GM12878 (cell line): ENCODE data around the gene RPS3. TPM values are rescaled to one million over a fixed set of nuclear protein-coding genes. Genes with fewer than 3 reads are reported as not detected.

Experiments
- BHLHE40 ChIP-seq, 2 experiments: fragments of 450-650 bp in 1 of 2; IDR thresholded peaks; 2 replicates each; pipeline ENCODE4 v1.6.1; 2011 to 2017; ENCODE audit warnings: low read depth in 2 of 2, borderline replicate concordance in 1 of 2, improper control_type of control experiment in 1 of 2, low read length in 1 of 2, mild to moderate bottlenecking in 1 of 2
- CHD2 ChIP-seq: IDR thresholded peaks from 2 replicates; pipeline ENCODE4 v1.6.1; 2011; ENCODE audit warnings: low read depth, low read length, improper control_type of control experiment, borderline replicate concordance
- E4F1 ChIP-seq: fragments of 450-650 bp; IDR thresholded peaks from 2 replicates; pipeline ENCODE4 v1.6.1; 2018; ENCODE audit warnings: borderline replicate concordance, mild to moderate bottlenecking; ENCODE audit not compliant: partially characterized antibody
- NR2C2 ChIP-seq: IDR thresholded peaks from 2 replicates; pipeline ENCODE4 v1.6.1; 2011; ENCODE audit warnings: borderline replicate concordance, low read depth; ENCODE audit not compliant: control insufficient read depth, insufficient read length
- REST ChIP-seq: IDR thresholded peaks from 2 replicates; pipeline ENCODE4 v1.6.1; 2012; ENCODE audit warnings: mild to moderate bottlenecking, low read depth, low read length
- RFX5 ChIP-seq: IDR thresholded peaks from 2 replicates; pipeline ENCODE4 v1.6.1; 2011; ENCODE audit warnings: low read depth, low read length, improper control_type of control experiment
- polyA plus RNA-seq, 11 experiments: library from polyadenylated mRNA; depleted of rRNA in 4 of 11; unstranded in 6 of 11; stranded (reverse) in 5 of 11; fragments of >200 nt; fragmentation: Nextera tagmentation in 4 of 11; fragmentation: Illumina TruSeq in 1 of 11; extraction: Ambion mirVana in 4 of 11; extraction: Trizol in 1 of 11; gene quantifications; 1 replicate in 1 of 11; 2 replicates in 10 of 11; pipeline versions ENCODE4 v1.2.1 to v1.2.3, GENCODE V29; 2011 to 2016; ENCODE audit warnings: inconsistent platforms in 2 of 11, missing spikeins in 2 of 11, low read depth in 1 of 11
- total RNA-seq, 4 experiments: library from RNA; depleted of rRNA in 3 of 4; stranded (reverse); fragments of >200 nt in 3 of 4; fragmentation: Illumina TruSeq in 1 of 4; extraction: Trizol in 1 of 4; gene quantifications; 2 replicates each; pipeline versions ENCODE4 v1.2.1 to v1.2.3, GENCODE V29; 2013 to 2021

The RPS3 gene
- total and polyA plus RNA-seq, 10 of the 15 experiments (the other 5 are each of a cell fraction or from before 2014, with no cell fraction given), result 2,127 to 9,556 (median 4,327) TPM

GRCh38 chr11:75429902-75430713, 30.8 kb downstream of the RPS3 start (continued):
- TF ChIP-seq E4F1, result no peak
- TF ChIP-seq REST, result peak; percentile 70
- no peak for TF ChIP-seq RFX5
- TF ChIP-seq NR2C2, result no peak
- peak in 1 of 2 experiments; percentile 43; a peak in 2 of 4 replicates for TF ChIP-seq BHLHE40 (IDR thresholded peaks at IDR 0.05; ENCODE audit: borderline replicate concordance in 1 of 2, low read depth in 2 of 2, low read length in 1 of 2)
- TF ChIP-seq CHD2, result no peak
- TF ChIP-seq, all 136 proteins: peak for 5
